Cardiac fibroblast (primary cell): ENCODE data around the gene PLCG2.

Experiments
- DNase-seq, 2 donors: peaks; one replicate each; pipeline versions ENCODE4 v3.0.0 to v3.0.0-alpha.2; 2010; ENCODE audit warnings: low read depth in 2 of 2
- H3K4me3 ChIP-seq, 2 donors: replicated peaks in 1 of 2; 1 replicate in 1 of 2; 2 replicates in 1 of 2; pipeline ENCODE4 v1.5.1; 2011; ENCODE audit warnings: low read depth in 2 of 2, low read length in 2 of 2, mild to moderate bottlenecking in 2 of 2, moderate library complexity in 1 of 2
- CTCF ChIP-seq: IDR thresholded peaks from one replicate; pipeline ENCODE4 v1.5.1; 2011; ENCODE audit warnings: low read depth, mild to moderate bottlenecking, low read length, inconsistent platforms

The PLCG2 gene

GRCh38 chr16:81826523-81826922, 47.4 kb downstream of the PLCG2 start:
- DNase-seq: no peak
- no peak for TF ChIP-seq CTCF
- H3K4me3 ChIP-seq: no peak overlapping the region

GRCh38 chr16:81830845-81831540, 51.9 kb downstream of the PLCG2 start:
- H3K4me3 ChIP-seq: no peak overlapping the region
- DNase-seq: no peak
- no peak for TF ChIP-seq CTCF

DNA sequence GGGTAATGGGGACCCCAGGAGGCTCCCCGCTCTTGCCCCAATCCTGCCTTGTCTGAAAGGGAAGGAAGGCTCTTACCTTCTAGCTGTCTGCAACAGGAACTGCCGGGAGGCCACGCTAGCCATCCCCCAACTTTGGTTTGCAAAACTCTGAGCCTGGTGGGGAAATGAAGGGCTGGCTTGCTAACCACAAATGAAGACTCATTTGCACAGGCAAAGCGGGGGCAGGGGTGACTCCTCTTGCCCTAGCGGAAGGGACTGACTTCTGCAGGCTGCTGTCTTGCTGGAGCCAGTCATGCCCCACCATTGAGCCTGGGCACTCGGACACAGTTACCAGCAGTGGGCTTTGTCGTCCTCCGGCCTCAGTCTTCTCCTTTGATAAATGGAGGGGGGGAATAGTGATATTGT, 52.6 kb downstream of the PLCG2 start:
- TF ChIP-seq CTCF: no peak
- no peak for DNase-seq
- H3K4me3 ChIP-seq: no peak overlapping the region

- DNase-seq: no peak
- no peak overlapping the region for H3K4me3 ChIP-seq
- TF ChIP-seq CTCF: no peak
Measured at GRCh38 chr16:81832801-81833547, 53.9 kb downstream of the PLCG2 start.

GRCh38 chr16:81833751-81834150, 54.7 kb downstream of the PLCG2 start:
- no peak for TF ChIP-seq CTCF
- no peak for DNase-seq
- H3K4me3 ChIP-seq: no peak overlapping the region

- H3K4me3 ChIP-seq: no peak overlapping the region
- no peak for DNase-seq
- TF ChIP-seq CTCF: no peak
Measured at GRCh38 chr16:81834868-81835267, 55.8 kb downstream of the PLCG2 start.
